ENCODE measurements around the gene GPC5. TPM values are rescaled to one million over a fixed set of nuclear protein-coding genes. Genes with fewer than 3 reads are reported as not detected.

Gene GPC5
- total and polyA plus RNA-seq, 2 donors (not counting 3 experiments of a cell fraction or from before 2014, with no cell fraction given), result 0.59 to 0.97 TPM

- no peak overlapping the region for H3K4me2 ChIP-seq (ENCODE audit: insufficient read depth, low read length)
- H3K4me1 ChIP-seq (ENCODE audit: control insufficient read depth, extremely low read depth, insufficient read depth, low read length), result peaks cover 6% of the 10 kb centered on the region
- H3K4me3 ChIP-seq (replicated peaks in 1 of 3; ENCODE audit: insufficient read depth in 1 of 3, low read depth in 1 of 3, low read length in 3 of 3), result no peak overlapping the region
- DNase-seq (ENCODE audit: low read depth, low spot score) (no peak), FAIRE-seq (no peak)
- H3K79me2 ChIP-seq (ENCODE audit: control insufficient read depth, insufficient read depth, low read length), result no peaks in the 10 kb centered on the region
- no peaks in the 10 kb centered on the region for H3K9me3 ChIP-seq (replicated peaks; ENCODE audit: control insufficient read depth, insufficient read depth, low read length)
- POLR2A ChIA-PET, result no interaction called here
- H3K9me1 ChIP-seq (replicated peaks; ENCODE audit: control insufficient read depth, extremely low read depth, insufficient read depth, low read length), result no peaks in the 10 kb centered on the region
- H3K36me3 ChIP-seq (ENCODE audit: control insufficient read depth in 2 of 2, extremely low read depth in 1 of 2, insufficient read depth in 2 of 2, low read length in 2 of 2), result no peaks in the 10 kb centered on the region
- dilution Hi-C loops (cut with MboI; ENCODE audit: extremely low pct_ligation_motif_present, low sequenced_read_pairs), result no loop called here
- H3K27me3 ChIP-seq (ENCODE audit: control insufficient read depth in 2 of 2, insufficient read depth in 2 of 2, low read length in 2 of 2), result peaks cover 0 to 8% of the 10 kb centered on the region in 2 experiments
- no peak overlapping the region for H2AFZ ChIP-seq (ENCODE audit: low read depth, low read length)
- no peak overlapping the region for H3K27ac ChIP-seq (ENCODE audit: insufficient read depth, low read depth, low read length)
- TF ChIP-seq MAX (IDR thresholded peaks at IDR 0.05; ENCODE audit: insufficient read depth, insufficient read length), result no peak
- CTCF ChIA-PET, result no interaction called here
- no TSS peak for BruUV-seq (replicated peaks)
- no peak overlapping the region for H3K9ac ChIP-seq (replicated peaks; ENCODE audit: extremely low read depth, insufficient read depth, low read length)
- intact Hi-C loops (cut with micrococcal nuclease), result no loop called here
- no peaks in the 10 kb centered on the region for H4K20me1 ChIP-seq (replicated peaks; ENCODE audit: control insufficient read depth, extremely low read depth, insufficient read depth, low read length)
These were observed 29.6 kb upstream of the GPC5 start for GRCh38 chr13:91368676-91369440.

- H4K20me1 ChIP-seq (replicated peaks; ENCODE audit: control insufficient read depth, extremely low read depth, insufficient read depth, low read length), result no peaks in the 10 kb centered on the region
- peaks cover 6% of the 10 kb centered on the region for H3K4me1 ChIP-seq (ENCODE audit: control insufficient read depth, extremely low read depth, insufficient read depth, low read length)
- dilution Hi-C loops (cut with MboI; ENCODE audit: extremely low pct_ligation_motif_present, low sequenced_read_pairs) (no loop called here), intact Hi-C loops (cut with micrococcal nuclease) (no loop called here)
- H3K79me2 ChIP-seq (ENCODE audit: control insufficient read depth, insufficient read depth, low read length), result no peaks in the 10 kb centered on the region
- no peak overlapping the region for H3K4me3 ChIP-seq (replicated peaks in 1 of 3; ENCODE audit: insufficient read depth in 1 of 3, low read depth in 1 of 3, low read length in 3 of 3)
- CTCF ChIA-PET, result no interaction called here
- no peaks in the 10 kb centered on the region for H3K9me3 ChIP-seq (replicated peaks; ENCODE audit: control insufficient read depth, insufficient read depth, low read length)
- no peak overlapping the region for H3K4me2 ChIP-seq (ENCODE audit: insufficient read depth, low read length)
- DNase-seq (ENCODE audit: low read depth, low spot score) (peak; percentile 67), FAIRE-seq (peak; percentile 90)
- H3K9ac ChIP-seq (replicated peaks; ENCODE audit: extremely low read depth, insufficient read depth, low read length), result no peak overlapping the region
- H3K27ac ChIP-seq (ENCODE audit: insufficient read depth, low read depth, low read length), result no peak overlapping the region
- no TSS peak for BruUV-seq (replicated peaks)
- H3K9me1 ChIP-seq (replicated peaks; ENCODE audit: control insufficient read depth, extremely low read depth, insufficient read depth, low read length), result no peaks in the 10 kb centered on the region
- peaks cover 0 to 8% of the 10 kb centered on the region in 2 experiments for H3K27me3 ChIP-seq (ENCODE audit: control insufficient read depth in 2 of 2, insufficient read depth in 2 of 2, low read length in 2 of 2)
- POLR2A ChIA-PET, result no interaction called here
- no peak overlapping the region for H2AFZ ChIP-seq (ENCODE audit: low read depth, low read length)
- no peak for TF ChIP-seq JUN (IDR thresholded peaks at IDR 0.05; ENCODE audit: borderline replicate concordance, insufficient read depth, insufficient read length, low read depth)
- no peak for TF ChIP-seq MAX (IDR thresholded peaks at IDR 0.05; ENCODE audit: insufficient read depth, insufficient read length)
- TF ChIP-seq MYC (IDR thresholded peaks at IDR 0.05; ENCODE audit: low read depth, low read length), result no peak
- peak; percentile 77 for TF ChIP-seq FOS (IDR thresholded peaks at IDR 0.05; ENCODE audit: borderline replicate concordance, insufficient read depth, low read length)
- peak; percentile 33 for TF ChIP-seq GATA2 (IDR thresholded peaks at IDR 0.05; ENCODE audit: insufficient read depth, insufficient read length, low read depth, low read length)
- TF ChIP-seq EZH2 (IDR thresholded peaks at IDR 0.05; ENCODE audit: borderline replicate concordance, low read depth, low read length, severe bottlenecking), result no peak
- TF ChIP-seq POLR2A (IDR thresholded peaks at IDR 0.05; ENCODE audit: low read depth, low read length), result no peak
- no peak for TF ChIP-seq POLR2AphosphoS5 (IDR thresholded peaks at IDR 0.05; ENCODE audit: insufficient read depth, low read depth, low read length)
- no peak for TF ChIP-seq CTCF (IDR thresholded peaks at IDR 0.05; ENCODE audit: extremely low read depth in 1 of 2, insufficient read depth in 1 of 2, low read depth in 1 of 2, low read length in 2 of 2)
- no peaks in the 10 kb centered on the region for H3K36me3 ChIP-seq (ENCODE audit: control insufficient read depth in 2 of 2, extremely low read depth in 1 of 2, insufficient read depth in 2 of 2, low read length in 2 of 2)
These were observed 29.0 kb upstream of the GPC5 start for GRCh38 chr13:91369441-91369831.

Measured in endothelial cell of umbilical vein (primary cell).